NB4 (cell line): ENCODE measurements around the gene DLD.

Experiments used
- DNase-seq: peaks from one replicate; pipeline ENCODE4 v3.0.0; 2010; ENCODE audit warnings: low read depth
- H3K4me3 ChIP-seq: one replicate; pipeline ENCODE4 v1.5.1; 2011; ENCODE audit warnings: mild to moderate bottlenecking, low read depth, low read length, moderate library complexity
- MAX ChIP-seq: IDR thresholded peaks from 2 replicates; pipeline ENCODE4 v1.6.1; 2011; ENCODE audit warnings: low read depth, low read length
- MYC ChIP-seq: IDR thresholded peaks from 2 replicates; pipeline ENCODE4 v1.6.1; 2011; ENCODE audit warnings: low read depth, low read length
- POLR2A ChIP-seq: IDR thresholded peaks from 2 replicates; pipeline ENCODE4 v1.6.1; 2011; ENCODE audit warnings: mild to moderate bottlenecking; ENCODE audit not compliant: insufficient read length; ENCODE audit errors: extremely low read depth
- TF ChIP-seq, protein P1 (sequence below): IDR thresholded peaks from one replicate; pipeline ENCODE4 v1.5.1; 2012; ENCODE audit warnings: low read depth, low read length

DLD gene

GRCh38 chr7:107907790-107908189 lies 16.8 kb downstream of the DLD start:
- TF ChIP-seq MYC (no peak), POLR2A (no peak), MAX (no peak)
- TF ChIP-seq, protein P1, sequence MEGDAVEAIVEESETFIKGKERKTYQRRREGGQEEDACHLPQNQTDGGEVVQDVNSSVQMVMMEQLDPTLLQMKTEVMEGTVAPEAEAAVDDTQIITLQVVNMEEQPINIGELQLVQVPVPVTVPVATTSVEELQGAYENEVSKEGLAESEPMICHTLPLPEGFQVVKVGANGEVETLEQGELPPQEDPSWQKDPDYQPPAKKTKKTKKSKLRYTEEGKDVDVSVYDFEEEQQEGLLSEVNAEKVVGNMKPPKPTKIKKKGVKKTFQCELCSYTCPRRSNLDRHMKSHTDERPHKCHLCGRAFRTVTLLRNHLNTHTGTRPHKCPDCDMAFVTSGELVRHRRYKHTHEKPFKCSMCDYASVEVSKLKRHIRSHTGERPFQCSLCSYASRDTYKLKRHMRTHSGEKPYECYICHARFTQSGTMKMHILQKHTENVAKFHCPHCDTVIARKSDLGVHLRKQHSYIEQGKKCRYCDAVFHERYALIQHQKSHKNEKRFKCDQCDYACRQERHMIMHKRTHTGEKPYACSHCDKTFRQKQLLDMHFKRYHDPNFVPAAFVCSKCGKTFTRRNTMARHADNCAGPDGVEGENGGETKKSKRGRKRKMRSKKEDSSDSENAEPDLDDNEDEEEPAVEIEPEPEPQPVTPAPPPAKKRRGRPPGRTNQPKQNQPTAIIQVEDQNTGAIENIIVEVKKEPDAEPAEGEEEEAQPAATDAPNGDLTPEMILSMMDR = no peak
- DNase-seq = no peak
- no peak overlapping the region for H3K4me3 ChIP-seq

DNA sequence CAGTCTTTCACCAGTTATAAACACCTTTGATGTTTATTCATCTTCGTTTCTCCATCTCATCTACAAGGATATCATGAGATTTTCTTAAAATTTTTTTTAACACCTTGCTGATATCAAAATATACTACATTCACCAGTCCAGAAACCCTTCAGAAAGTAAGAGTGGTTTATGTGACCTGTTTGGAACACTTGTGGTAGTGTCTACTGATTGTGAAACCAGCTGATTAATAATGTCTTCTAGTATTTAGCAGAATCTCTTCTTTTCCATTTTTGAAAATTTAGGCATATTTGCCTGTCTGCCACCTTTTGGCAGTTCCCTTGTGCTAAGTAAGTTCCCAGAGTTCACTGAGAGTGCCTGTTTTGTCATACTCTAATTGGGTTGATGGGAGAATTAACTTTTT lies 18.5 kb downstream of the DLD start:
- H3K4me3 ChIP-seq = no peak overlapping the region
- TF ChIP-seq, protein P1 = no peak
- no peak for TF ChIP-seq MYC
- TF ChIP-seq POLR2A = no peak
- no peak for TF ChIP-seq MAX
- no peak for DNase-seq

- no peak overlapping the region for H3K4me3 ChIP-seq
- no peak for TF ChIP-seq MYC
- TF ChIP-seq MAX = no peak
- TF ChIP-seq, protein P1 = no peak
- TF ChIP-seq POLR2A = no peak
- DNase-seq = no peak
Observed at GRCh38 chr7:107911981-107912380, 21.0 kb downstream of the DLD start.

DNA sequence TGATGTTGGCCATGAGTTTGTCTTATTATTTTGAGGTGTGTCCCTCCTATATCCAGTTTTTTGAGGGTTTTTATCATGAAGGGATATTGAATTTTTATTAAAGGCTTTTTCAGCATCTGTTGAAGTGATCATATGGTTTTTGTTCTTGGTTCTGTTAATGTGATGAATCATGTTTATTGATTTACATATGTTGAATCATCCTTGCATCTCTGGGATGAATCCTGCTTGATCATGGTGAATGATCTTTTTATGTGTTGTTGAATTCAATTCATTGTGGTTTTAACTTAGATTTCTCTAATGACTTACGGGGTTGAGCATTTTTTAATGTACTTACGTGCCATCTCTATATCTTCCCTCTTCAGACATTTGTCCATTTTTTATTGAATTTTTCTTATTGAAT lies 22.9 kb downstream of the DLD start:
- DNase-seq = no peak
- TF ChIP-seq, protein P1 = no peak
- TF ChIP-seq MYC (no peak), MAX (no peak), POLR2A (no peak)

GRCh38 chr7:107914831-107915230 lies 23.8 kb downstream of the DLD start:
- DNase-seq = no peak
- TF ChIP-seq, protein P1 = no peak
- TF ChIP-seq POLR2A = no peak
- TF ChIP-seq MAX = no peak
- no peak for TF ChIP-seq MYC
- H3K4me3 ChIP-seq = no peak overlapping the region

More for the DNA sequence above, 22.9 kb downstream of the DLD start:
- no peak overlapping the region for H3K4me3 ChIP-seq

DNA sequence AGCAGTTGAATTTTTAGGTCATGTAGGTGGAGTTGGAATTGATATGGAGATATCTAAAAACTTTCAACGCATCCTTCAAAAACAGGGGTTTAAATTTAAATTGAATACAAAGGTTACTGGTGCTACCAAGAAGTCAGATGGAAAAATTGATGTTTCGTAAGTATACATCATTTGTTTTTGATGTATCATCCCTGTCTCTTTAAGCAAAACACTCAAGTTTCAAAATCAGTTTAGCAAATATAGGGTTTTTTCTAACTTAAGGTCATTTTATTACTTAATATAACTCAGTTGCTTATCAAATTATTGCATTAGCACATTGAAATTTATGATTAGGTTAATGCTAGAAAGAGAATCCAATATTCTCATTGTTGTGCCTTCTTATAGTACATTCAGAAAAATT lies 24.6 kb downstream of the DLD start:
- no peak overlapping the region for H3K4me3 ChIP-seq
- TF ChIP-seq MYC (no peak), POLR2A (no peak), MAX (no peak)
- TF ChIP-seq, protein P1 = no peak
- DNase-seq = no peak
